Breast epithelium (tissue), 4 donors: ENCODE measurements around the gene GPHB5. TPM values are rescaled to one million over a fixed set of nuclear protein-coding genes. Genes with fewer than 3 reads are reported as not detected.

Source experiments
- DNase-seq, 2 donors: peaks; one replicate each; pipeline ENCODE4 v3.0.0-alpha.2; 2019; ENCODE audit warnings: low spot score in 2 of 2
- H3K27ac ChIP-seq, 2 donors: fragments of 200-600 bp; sonication (generic) in 1 of 2; one replicate each; pipeline ENCODE4 v1.5.1; 2016 to 2019; ENCODE audit warnings: mild to moderate bottlenecking in 1 of 2
- H3K27me3 ChIP-seq, 2 donors: fragments of 200-600 bp; sonication (generic) in 1 of 2; one replicate each; pipeline versions ENCODE4 v1.5.1 to v1.6.0; 2017 to 2019; ENCODE audit warnings: control low read depth in 1 of 2, mild to moderate bottlenecking in 1 of 2
- H3K36me3 ChIP-seq: fragments of 200-600 bp; one replicate; pipeline ENCODE4 v1.5.1; 2019
- H3K4me1 ChIP-seq, 2 donors: fragments of 200-600 bp; sonication (generic); one replicate each; pipeline ENCODE4 v1.5.1; 2016 to 2019; ENCODE audit warnings: control low read depth in 1 of 2
- H3K4me3 ChIP-seq, 3 donors: fragments of 200-600 bp; sonication (generic); 1 replicate in 2 of 3; 2 replicates in 1 of 3; pipeline ENCODE4 v1.5.1; 2016 to 2019; ENCODE audit warnings: mild to moderate bottlenecking in 3 of 3, moderate library complexity in 2 of 3
- H3K9me3 ChIP-seq, 2 donors: fragments of 200-600 bp; sonication (generic) in 1 of 2; one replicate each; pipeline ENCODE4 v1.5.1; 2016 to 2019; ENCODE audit warnings: control low read depth in 1 of 2
- CTCF ChIP-seq, 3 donors: fragments of 450-650 bp; IDR thresholded peaks; one replicate each; pipeline ENCODE4 v1.5.1; 2016 to 2017; ENCODE audit warnings: antibody characterized with exemption in 3 of 3, mild to moderate bottlenecking in 3 of 3, moderate library complexity in 3 of 3
- POLR2A ChIP-seq: fragments of 450-650 bp; IDR thresholded peaks from one replicate; pipeline ENCODE4 v1.6.1; 2016; ENCODE audit warnings: antibody characterized with exemption, mild to moderate bottlenecking, moderate library complexity
- POLR2AphosphoS5 ChIP-seq, 3 donors: sonication (generic); formaldehyde crosslinking; IDR thresholded peaks; one replicate each; pipeline ENCODE4 v1.6.1; 2017; ENCODE audit warnings: antibody characterized with exemption in 3 of 3
- intact Hi-C: fragments of 100-400 bp; cut with DNase I; formaldehyde crosslinking; loops from one replicate; pipeline ENCODE4 v1.15.1; 2023; ENCODE audit warnings: low total_unique reads
- total RNA-seq, 3 donors: library from RNA; depleted of rRNA; stranded (reverse); fragments of >200 nt; gene quantifications; one replicate each; pipeline ENCODE4 v1.1.0, GENCODE V29; 2016

Gene GPHB5
- total RNA-seq, 3 donors from 2014 or later, result not detected

GRCh38 chr14:63295231-63295685 lies 23.5 kb downstream of the GPHB5 start:
- Histone ChIP-seq H3K4me1 (no peaks in the 10 kb centered on the region), H3K4me3 (peak overlapping the region; percentile 3 to 35 (median 15)), H3K36me3 (no peaks in the 10 kb centered on the region), H3K27ac (peak overlapping the region in 1 of 2 donors; percentile 75), H3K27me3 (no peaks in the 10 kb centered on the region), H3K9me3 (no peaks in the 10 kb centered on the region)
- TF ChIP-seq POLR2AphosphoS5 (IDR thresholded peaks at IDR 0.05) (no peak), CTCF (IDR thresholded peaks at IDR 0.05) (no peak), POLR2A (no peak)
- DNase-seq, result no peak
- intact Hi-C loops, result no loop called here

GRCh38 chr14:63292805-63293204 lies 25.9 kb downstream of the GPHB5 start:
- intact Hi-C loops, result no loop called here
- Histone ChIP-seq H3K27ac (no peak overlapping the region), H3K27me3 (no peaks in the 10 kb centered on the region), H3K4me3 (no peak overlapping the region), H3K9me3 (no peaks in the 10 kb centered on the region), H3K36me3 (no peaks in the 10 kb centered on the region), H3K4me1 (no peaks in the 10 kb centered on the region)
- no peak for DNase-seq
- TF ChIP-seq POLR2AphosphoS5 (IDR thresholded peaks at IDR 0.05), result no peak
- TF ChIP-seq CTCF (IDR thresholded peaks at IDR 0.05), result no peak
- no peak for TF ChIP-seq POLR2A

- Histone ChIP-seq H3K4me1 (no peaks in the 10 kb centered on the region), H3K9me3 (no peaks in the 10 kb centered on the region), H3K4me3 (no peak overlapping the region), H3K27me3 (no peaks in the 10 kb centered on the region), H3K36me3 (no peaks in the 10 kb centered on the region), H3K27ac (peak overlapping the region in 1 of 2 donors; percentile 17)
- DNase-seq, result no peak
- no peak for TF ChIP-seq POLR2AphosphoS5 (IDR thresholded peaks at IDR 0.05)
- TF ChIP-seq CTCF (IDR thresholded peaks at IDR 0.05), result no peak
- TF ChIP-seq POLR2A, result no peak
- intact Hi-C loops, result no loop called here
Measured at GRCh38 chr14:63290741-63291430, 27.8 kb downstream of the GPHB5 start.

- Histone ChIP-seq H3K9me3 (no peaks in the 10 kb centered on the region), H3K36me3 (no peaks in the 10 kb centered on the region), H3K27ac (peak overlapping the region in 1 of 2 donors; percentile 22), H3K4me1 (no peaks in the 10 kb centered on the region), H3K27me3 (no peaks in the 10 kb centered on the region), H3K4me3 (no peak overlapping the region)
- intact Hi-C loops, result no loop called here
- no peak for DNase-seq
- TF ChIP-seq POLR2A, result no peak
- no peak for TF ChIP-seq POLR2AphosphoS5 (IDR thresholded peaks at IDR 0.05)
- TF ChIP-seq CTCF (IDR thresholded peaks at IDR 0.05), result no peak
Measured at GRCh38 chr14:63288853-63289252, 29.9 kb downstream of the GPHB5 start.

GRCh38 chr14:63287666-63288483 lies 30.9 kb downstream of the GPHB5 start:
- Histone ChIP-seq H3K27ac (peak overlapping the region in 1 of 2 donors; percentile 70), H3K27me3 (no peaks in the 10 kb centered on the region), H3K4me1 (no peaks in the 10 kb centered on the region), H3K36me3 (no peaks in the 10 kb centered on the region), H3K9me3 (no peaks in the 10 kb centered on the region), H3K4me3 (no peak overlapping the region)
- no peak for DNase-seq
- intact Hi-C loops, result no loop called here
- TF ChIP-seq CTCF (IDR thresholded peaks at IDR 0.05) (no peak), POLR2AphosphoS5 (IDR thresholded peaks at IDR 0.05) (no peak), POLR2A (no peak)
